G401 (cell line): ENCODE results near the gene CELF1. TPM values are rescaled to one million over a fixed set of nuclear protein-coding genes. Genes with fewer than 3 reads are reported as not detected.
"Not testable (repeated sequence)": the region's sequence is repeated elsewhere in the genome, so short reads cannot be mapped to it uniquely, and the experiment has no call there.

Source experiments
- DNase-seq: peaks from one replicate; pipeline ENCODE4 v3.0.0-alpha.2; 2015; ENCODE audit warnings: low spot score
- in situ Hi-C: cut with HindIII; loops from 2 replicates; pipeline ENCODE4 v1.10.0; 2016; ENCODE audit warnings: low sequenced_read_pairs, mixed read lengths
- total RNA-seq: library from RNA; depleted of rRNA; stranded (reverse); fragments of >200 nt; shearing (Covaris generic); gene quantifications from 2 replicates; pipeline ENCODE4 v1.2.3, GENCODE V29; 2014

CELF1 gene
- total RNA-seq, 1 experiment from 2014 or later: 94.4 TPM

- in situ Hi-C loops: no loop called here
- peak; percentile 82 for DNase-seq
Observed at GRCh38 chr11:47467357-47467756, 85.6 kb downstream of the CELF1 start.

- peak; percentile 80 for DNase-seq
Observed at GRCh38 chr11:47466701-47467250, 86.2 kb downstream of the CELF1 start.

GRCh38 chr11:47466201-47466600 lies 86.7 kb downstream of the CELF1 start:
- in situ Hi-C loops: no loop called here
- no peak for DNase-seq

More at GRCh38 chr11:47466701-47467250, 86.2 kb downstream of the CELF1 start:
- in situ Hi-C loops: no loop called here

GRCh38 chr11:47464483-47464882 lies 88.4 kb downstream of the CELF1 start:
- in situ Hi-C loops: no loop called here
- DNase-seq: no peak

DNA sequence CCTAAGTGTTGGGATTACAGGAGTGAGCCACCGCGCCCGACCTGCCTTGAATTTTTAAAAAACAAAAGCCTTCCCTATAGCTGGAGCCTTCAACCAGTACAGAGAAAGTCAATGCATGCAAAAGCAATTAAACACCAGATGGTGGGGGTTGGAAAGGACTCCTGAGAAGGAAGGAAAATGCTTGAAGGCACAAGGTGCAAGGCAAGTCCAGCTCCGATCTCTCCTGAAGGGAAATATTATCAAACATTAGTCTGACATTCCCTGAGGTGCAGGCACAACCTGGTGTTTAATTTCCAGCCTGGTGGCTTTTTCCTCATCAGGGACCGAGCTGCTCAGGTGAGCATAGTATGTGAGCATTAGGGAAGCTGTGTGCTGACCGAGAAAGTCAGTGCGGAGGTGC lies 91.1 kb downstream of the CELF1 start:
- peak; percentile 70 for DNase-seq
- in situ Hi-C loops: no loop called here

DNA sequence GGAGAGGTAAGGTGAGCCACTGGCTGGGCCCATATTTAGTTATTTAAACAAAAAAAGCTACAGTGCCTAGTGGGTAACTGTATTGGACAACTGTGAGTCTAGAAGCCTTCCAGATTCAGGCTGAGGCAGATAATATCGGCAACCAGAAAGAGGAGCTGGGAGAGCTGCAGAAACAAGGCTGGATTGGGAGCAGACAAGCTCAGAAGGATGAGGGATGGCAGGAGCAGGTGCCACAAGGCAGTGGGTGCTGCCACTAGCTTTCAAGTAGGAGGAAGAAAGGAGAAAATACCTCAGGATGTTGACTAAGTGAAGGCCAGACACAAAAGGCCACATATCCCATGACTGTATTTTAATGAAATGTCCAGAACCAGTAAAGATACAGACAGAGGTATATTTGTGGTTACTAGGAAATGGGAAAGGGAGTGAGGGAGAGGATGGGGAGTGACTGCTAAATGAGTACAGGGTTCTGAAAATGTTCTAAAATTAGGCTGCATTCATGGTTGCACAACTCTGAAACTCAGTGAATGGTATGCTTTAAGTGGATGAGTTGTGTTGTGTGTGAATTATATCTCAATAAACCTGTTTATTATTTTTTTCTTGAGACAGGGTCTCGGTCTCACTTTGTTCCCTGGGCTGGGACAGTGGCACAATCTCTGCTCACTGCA lies 92.2 kb downstream of the CELF1 start:
- DNase-seq: no peak
- in situ Hi-C loops: no loop called here

DNA sequence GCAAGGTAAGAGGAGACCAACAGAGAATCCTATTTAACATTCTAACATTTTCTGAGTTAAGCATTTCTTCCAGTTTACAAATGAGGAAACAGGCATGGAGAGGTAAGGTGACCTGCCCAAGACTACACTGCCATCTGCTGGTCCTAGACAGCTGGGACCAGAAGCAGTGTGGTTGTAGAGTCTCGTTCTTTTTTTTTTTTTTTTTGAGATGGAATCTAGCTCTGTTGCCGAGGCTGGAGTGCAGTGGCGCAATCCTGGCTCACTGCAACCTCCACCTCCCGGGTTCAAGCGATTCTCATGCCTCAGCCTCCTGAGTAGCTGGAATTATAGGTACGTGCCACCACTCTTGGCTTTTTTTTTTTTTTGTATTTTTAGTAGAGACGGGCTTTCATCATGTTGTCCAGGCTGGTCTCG lies 98.7 kb downstream of the CELF1 start:
- peak; percentile 90 for DNase-seq
- in situ Hi-C loops: not testable (repeated sequence)

- no peak for DNase-seq
- in situ Hi-C loops: no loop called here
Observed at GRCh38 chr11:47453365-47453764, 99.6 kb downstream of the CELF1 start.

DNA sequence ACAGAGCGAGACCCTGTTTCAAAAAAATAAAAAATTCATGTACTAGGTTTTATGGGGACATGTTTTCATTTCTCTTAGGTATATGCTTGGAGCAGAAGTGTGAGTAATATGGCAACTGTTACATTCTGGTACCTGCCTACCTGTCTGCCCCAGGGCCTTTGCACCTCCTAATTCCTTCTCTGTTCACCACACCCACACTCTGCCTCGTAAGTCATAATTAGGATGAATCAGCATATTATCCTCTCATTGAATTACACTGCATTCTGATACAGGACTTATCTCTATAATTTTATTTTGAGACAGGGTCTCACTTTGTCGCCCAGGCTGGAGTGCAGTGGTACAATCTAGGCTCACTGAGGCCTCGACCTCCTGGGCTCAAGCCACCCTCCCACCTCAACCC lies 100.9 kb downstream of the CELF1 start:
- no peak for DNase-seq
- in situ Hi-C loops: no loop called here

DNA sequence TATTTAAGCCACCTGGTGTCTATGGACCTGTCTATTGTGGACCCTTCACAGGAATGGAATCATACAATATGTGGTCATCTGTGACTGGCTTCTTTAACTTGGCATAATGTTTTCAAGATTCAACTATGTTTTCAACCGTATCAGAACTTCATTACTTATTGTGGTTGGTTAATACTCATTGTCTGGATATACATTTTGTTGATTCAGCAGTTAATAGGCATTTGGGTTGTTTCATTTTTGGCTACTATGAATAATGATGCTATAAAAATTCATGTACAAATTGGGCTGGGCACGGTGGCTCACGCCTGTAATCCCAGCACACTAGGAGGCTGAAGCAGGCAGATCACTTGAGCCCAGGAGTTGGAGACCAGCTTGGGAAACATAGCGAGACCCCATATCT lies 101.5 kb downstream of the CELF1 start:
- in situ Hi-C loops: no loop called here

GRCh38 chr11:47449541-47449940 lies 103.4 kb downstream of the CELF1 start:
- in situ Hi-C loops: no loop called here
- DNase-seq: no peak

More for the DNA sequence above, 101.5 kb downstream of the CELF1 start:
- no peak for DNase-seq

DNA sequence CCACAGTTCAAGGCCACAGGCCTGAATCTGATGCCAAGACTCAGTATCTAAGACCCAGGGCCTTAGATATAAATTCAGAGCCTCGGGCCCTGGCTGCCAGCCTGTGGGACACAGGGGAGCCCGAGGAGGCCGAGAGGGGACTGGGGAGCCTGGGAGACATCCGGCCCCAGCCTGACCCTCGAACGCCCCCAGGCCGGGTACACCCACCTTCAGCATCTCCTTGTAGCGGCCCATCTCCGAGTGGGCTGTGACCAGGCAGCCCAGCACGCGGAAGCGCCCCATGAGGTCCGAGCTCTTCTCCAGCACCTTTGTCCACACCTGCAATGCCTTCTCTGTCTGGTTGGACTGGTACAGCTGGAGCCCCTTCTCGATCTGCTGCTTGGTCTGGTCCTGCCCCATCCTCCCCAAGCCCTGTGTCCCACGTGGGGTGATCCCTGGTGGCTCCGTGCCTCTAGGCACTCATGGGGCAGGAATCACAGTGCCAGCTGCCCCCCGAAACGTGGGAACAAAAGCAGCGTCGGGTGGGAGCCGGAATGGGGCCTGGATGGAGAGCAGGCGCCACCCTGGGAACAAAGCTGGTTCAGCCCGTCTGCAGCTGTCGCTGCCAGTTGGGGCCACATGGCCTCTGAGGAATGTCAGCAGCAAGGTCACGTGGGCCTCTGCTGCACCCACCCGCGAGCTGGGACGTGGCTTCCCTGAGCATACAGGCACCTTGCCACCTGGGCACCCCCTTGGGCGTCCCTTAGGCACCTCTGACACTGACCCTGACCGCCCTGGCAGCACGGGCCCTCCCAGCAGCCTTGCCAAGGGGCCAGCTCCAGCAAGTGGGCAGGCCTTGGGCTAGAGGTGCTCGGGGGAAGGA lies 104.1 kb downstream of the CELF1 start, which contains the start of gene RAPSN:
TSS of gene RAPSN (minus strand) at position 571 of the 862 bp plus-strand sequence. CDS start at position 399, 172 bp downstream.
- in situ Hi-C loops: no loop called here
- no peak for DNase-seq

DNA sequence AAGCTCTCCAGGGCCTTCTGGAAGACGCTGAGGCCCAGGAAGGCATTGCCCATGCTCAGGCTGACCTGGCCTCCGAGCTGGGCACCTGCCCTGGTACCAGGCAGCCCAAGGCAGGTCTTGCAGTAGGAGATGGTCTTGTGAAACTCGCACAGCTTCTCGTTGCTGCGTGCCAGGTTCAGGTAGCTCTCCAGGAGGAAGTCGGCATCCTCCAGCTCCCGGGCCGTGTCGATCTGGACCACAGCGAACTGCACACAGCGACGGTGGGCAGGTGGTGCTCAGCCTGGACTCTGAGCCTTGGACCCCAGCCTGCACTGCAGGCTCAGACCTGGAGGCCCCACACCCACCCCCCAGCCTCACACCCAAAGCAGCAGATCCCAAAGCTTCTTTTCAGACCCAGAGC lies 105.0 kb downstream of the CELF1 start:
- in situ Hi-C loops: no loop called here
- no peak for DNase-seq

- in situ Hi-C loops: no loop called here
- DNase-seq: no peak
Observed at GRCh38 chr11:47446833-47447232, 106.1 kb downstream of the CELF1 start.

GRCh38 chr11:47445840-47446239 lies 107.1 kb downstream of the CELF1 start:
- in situ Hi-C loops: no loop called here
- DNase-seq: no peak

- DNase-seq: no peak
- in situ Hi-C loops: no loop called here
Observed at GRCh38 chr11:47443817-47444216, 109.1 kb downstream of the CELF1 start.

DNA sequence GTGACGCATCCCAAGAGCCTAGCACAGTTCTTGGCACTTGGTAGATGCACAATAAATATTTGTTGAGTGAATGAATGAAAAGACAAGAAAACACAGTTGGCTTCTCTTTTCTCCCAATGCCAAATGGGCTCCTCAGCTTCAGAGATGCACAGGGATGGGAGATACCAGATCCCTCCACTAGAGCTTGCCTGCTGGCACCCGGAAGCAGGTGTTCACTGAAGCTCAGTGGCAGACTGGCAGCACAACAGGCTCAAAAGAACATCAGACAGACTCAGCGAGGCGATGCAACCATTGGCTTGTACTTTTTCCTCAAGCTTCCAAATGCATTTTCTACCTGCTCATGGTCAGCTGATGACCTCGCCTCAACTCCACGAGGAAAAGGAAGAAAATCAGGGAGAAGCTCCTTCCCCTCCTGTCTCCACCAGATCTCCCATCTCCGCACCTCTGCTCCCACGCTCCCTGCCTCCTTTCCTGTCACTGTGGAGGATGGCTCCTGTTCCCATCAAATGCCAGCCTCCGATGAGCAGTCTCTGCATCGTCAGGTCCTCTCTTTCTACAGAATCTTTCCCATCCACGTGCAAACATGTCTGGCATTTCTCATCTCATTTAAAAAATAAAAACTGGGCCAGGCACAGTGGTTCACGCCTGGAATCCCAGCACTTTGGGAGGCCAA lies 109.8 kb downstream of the CELF1 start:
- DNase-seq: peak; percentile 67
- in situ Hi-C loops: no loop called here

DNA sequence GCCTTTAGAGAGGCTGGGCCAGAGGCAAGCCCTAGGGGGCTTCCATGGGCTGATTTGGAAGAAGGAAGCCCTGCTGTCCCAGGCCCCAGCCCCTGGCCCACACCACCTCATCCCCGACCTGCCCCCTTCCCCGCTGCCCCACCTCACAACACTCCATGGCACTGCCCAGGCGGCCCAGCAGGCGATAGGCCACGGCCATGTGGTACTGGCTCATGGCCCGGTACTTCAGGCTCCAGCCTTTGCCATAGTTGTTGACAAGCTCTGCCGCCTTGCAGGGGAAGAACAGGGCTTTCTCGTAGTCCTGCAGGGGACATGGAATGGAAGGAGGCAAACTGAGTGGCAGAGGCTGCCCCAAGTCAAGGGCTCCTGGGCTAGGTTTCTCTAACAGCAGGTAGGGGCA lies 110.4 kb downstream of the CELF1 start:
- in situ Hi-C loops: no loop called here
- peak; percentile 78 for DNase-seq

DNA sequence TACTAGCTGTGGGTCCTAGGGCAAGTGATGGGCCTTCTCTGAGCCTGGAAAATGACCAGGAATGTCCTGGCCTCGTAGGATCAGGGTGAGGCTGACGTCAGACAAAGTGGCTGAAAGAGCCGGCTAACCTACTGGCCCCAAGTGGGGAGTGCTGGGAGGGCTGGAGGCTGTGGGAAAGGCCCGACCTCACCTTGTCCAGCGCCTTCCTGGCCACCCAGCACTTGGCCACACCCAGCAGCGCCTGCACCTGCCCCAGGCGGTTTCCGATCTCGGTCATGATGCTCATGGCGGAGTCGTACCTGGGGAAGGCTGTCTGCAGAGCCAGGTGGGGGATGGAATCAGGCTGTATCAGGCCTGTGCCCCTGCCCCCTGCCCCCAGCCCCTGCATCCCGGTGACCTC lies 111.5 kb downstream of the CELF1 start:
- in situ Hi-C loops: no loop called here
- no peak for DNase-seq

GRCh38 chr11:47440054-47440476 lies 112.9 kb downstream of the CELF1 start:
- no peak for DNase-seq

More at GRCh38 chr11:47440054-47440476, 112.9 kb downstream of the CELF1 start:
- in situ Hi-C loops: no loop called here
